Activated T-cell treated with anti-CD3 and anti-CD28 coated beads, Interleukin-2, amount 50 U/mL, for 24 hours (primary cell): Measurements from ENCODE around the gene RPP25L.

Experiments used
- DNase-seq: peaks from one replicate; pipeline ENCODE4 v3.0.0-alpha.2; 2020
- H3K27ac Mint-ChIP-seq: 2 replicates; pipeline ENCODE4 v1.8.0; 2020; ENCODE audit warnings: mild to moderate bottlenecking, mixed read lengths
- H3K27me3 Mint-ChIP-seq: 2 replicates; pipeline ENCODE4 v1.8.0; 2020; ENCODE audit warnings: mixed read lengths
- H3K36me3 Mint-ChIP-seq: 2 replicates; pipeline ENCODE4 v1.8.0; 2020; ENCODE audit warnings: low read depth, mixed read lengths
- H3K4me1 Mint-ChIP-seq: 2 replicates; pipeline ENCODE4 v1.8.0; 2020; ENCODE audit warnings: low read depth, mixed read lengths
- H3K4me3 Mint-ChIP-seq: 2 replicates; pipeline ENCODE4 v1.8.0; 2020; ENCODE audit warnings: mild to moderate bottlenecking, moderate library complexity, mixed read lengths
- H3K9me3 Mint-ChIP-seq: 2 replicates; pipeline ENCODE4 v1.8.0; 2020; ENCODE audit warnings: mixed read lengths

RPP25L gene

GRCh38 chr9:34563262-34563661 is 48.6 kb downstream of the RPP25L start:
- no peak overlapping the region for H3K27ac Mint-ChIP-seq
- DNase-seq = no peak
- H3K4me1 Mint-ChIP-seq = no peaks in the 10 kb centered on the region
- H3K27me3 Mint-ChIP-seq = peaks cover 44% of the 10 kb centered on the region
- no peak overlapping the region for H3K4me3 Mint-ChIP-seq
- H3K36me3 Mint-ChIP-seq = no peaks in the 10 kb centered on the region
- H3K9me3 Mint-ChIP-seq = no peaks in the 10 kb centered on the region

GRCh38 chr9:34562135-34562745 is 49.7 kb downstream of the RPP25L start:
- H3K9me3 Mint-ChIP-seq = no peaks in the 10 kb centered on the region
- H3K27ac Mint-ChIP-seq = no peak overlapping the region
- H3K27me3 Mint-ChIP-seq = peaks cover 47% of the 10 kb centered on the region
- H3K4me3 Mint-ChIP-seq = no peak overlapping the region
- H3K4me1 Mint-ChIP-seq = no peaks in the 10 kb centered on the region
- no peaks in the 10 kb centered on the region for H3K36me3 Mint-ChIP-seq
- peak; percentile 45 for DNase-seq

- H3K4me3 Mint-ChIP-seq = no peak overlapping the region
- H3K9me3 Mint-ChIP-seq = no peaks in the 10 kb centered on the region
- DNase-seq = no peak
- H3K27ac Mint-ChIP-seq = no peak overlapping the region
- H3K4me1 Mint-ChIP-seq = no peaks in the 10 kb centered on the region
- peaks cover 48% of the 10 kb centered on the region for H3K27me3 Mint-ChIP-seq
- H3K36me3 Mint-ChIP-seq = no peaks in the 10 kb centered on the region
Measured at GRCh38 chr9:34560599-34561214, 51.2 kb downstream of the RPP25L start.
